T-helper 17 cell (primary cell): ENCODE results near the gene MYO5B. TPM values are rescaled to one million over a fixed set of nuclear protein-coding genes. Genes with fewer than 3 reads are reported as not detected.

Experiments used
- ATAC-seq: fragments of 150-1000 bp; cut with Tn5 transposase; 2 replicates; pipeline ENCODE4 v1.10.0; 2021; ENCODE audit warnings: mild to moderate bottlenecking, moderate library complexity
- DNase-seq, 3 donors: peaks; one replicate each; pipeline versions ENCODE4 v3.0.0 to v3.0.0-alpha.2; 2020 to 2021
- H3K9me3 ChIP-seq: one replicate; pipeline ENCODE4 v1.7.0; 2013; ENCODE audit warnings: low read length, mild to moderate bottlenecking; ENCODE audit not compliant: control insufficient read depth, poor library complexity, severe bottlenecking
- H3K27ac Mint-ChIP-seq: one replicate; pipeline ENCODE4 v1.8.0; 2022; ENCODE audit warnings: mild to moderate bottlenecking, moderate library complexity, mixed read lengths
- H3K27me3 Mint-ChIP-seq: one replicate; pipeline ENCODE4 v1.8.0; 2022; ENCODE audit warnings: mixed read lengths
- H3K36me3 Mint-ChIP-seq: one replicate; pipeline ENCODE4 v1.8.0; 2022; ENCODE audit warnings: low read depth, mixed read lengths
- H3K4me1 Mint-ChIP-seq: one replicate; pipeline ENCODE4 v1.8.0; 2022; ENCODE audit warnings: mild to moderate bottlenecking, mixed read lengths
- H3K4me3 Mint-ChIP-seq: one replicate; pipeline ENCODE4 v1.8.0; 2022; ENCODE audit warnings: mild to moderate bottlenecking, moderate library complexity, mixed read lengths
- total RNA-seq, 4 donors: library from RNA in 2 of 4; stranded (reverse) in 2 of 4; gene quantifications; one replicate each; pipeline ENCODE4 v1.2.3 and lab custom pipeline; 2022 to 2026

The MYO5B gene
- total RNA-seq, 2 donors from 2014 or later: 0.12 TPM; not detected in 1

DNA sequence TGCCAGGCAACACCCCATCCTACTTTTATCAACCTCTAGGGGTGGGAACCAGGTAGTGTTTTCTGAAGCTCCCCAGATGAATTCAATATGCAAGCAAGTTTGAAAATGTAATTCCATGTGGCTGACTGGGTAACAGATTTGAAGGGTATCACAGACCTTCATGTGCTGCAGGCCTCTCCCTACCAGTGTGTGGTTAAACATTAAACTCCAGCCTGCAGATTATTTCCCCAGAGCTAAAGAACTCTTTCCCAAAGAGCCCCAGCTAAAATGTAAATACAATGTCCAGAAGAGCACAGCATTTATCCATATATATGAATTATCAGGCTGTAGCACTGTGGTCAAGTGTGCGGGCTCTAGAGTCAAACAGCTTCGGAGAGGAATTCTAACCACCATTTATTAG, 134.1 kb downstream of the MYO5B start:
- H3K27ac Mint-ChIP-seq: no peak overlapping the region
- H3K9me3 ChIP-seq: no peaks in the 10 kb centered on the region
- H3K36me3 Mint-ChIP-seq: peaks cover 4% of the 10 kb centered on the region
- no peak for DNase-seq
- no peaks in the 10 kb centered on the region for H3K4me1 Mint-ChIP-seq
- peaks cover 74% of the 10 kb centered on the region for H3K27me3 Mint-ChIP-seq
- no peak for ATAC-seq
- H3K4me3 Mint-ChIP-seq: no peak overlapping the region

- H3K27ac Mint-ChIP-seq: no peak overlapping the region
- no peaks in the 10 kb centered on the region for H3K9me3 ChIP-seq
- no peak for ATAC-seq
- peaks cover 4% of the 10 kb centered on the region for H3K36me3 Mint-ChIP-seq
- no peak overlapping the region for H3K4me3 Mint-ChIP-seq
- no peak for DNase-seq
- no peaks in the 10 kb centered on the region for H3K4me1 Mint-ChIP-seq
- peaks cover 67% of the 10 kb centered on the region for H3K27me3 Mint-ChIP-seq
Observed at GRCh38 chr18:50058731-50059130, 136.2 kb downstream of the MYO5B start.

- ATAC-seq (no peak), DNase-seq (no peak)
- Mint-ChIP-seq H3K27ac (no peak overlapping the region), H3K36me3 (peaks cover 4% of the 10 kb centered on the region), H3K4me1 (no peaks in the 10 kb centered on the region), H3K4me3 (no peak overlapping the region), H3K27me3 (peaks cover 54% of the 10 kb centered on the region)
- no peaks in the 10 kb centered on the region for H3K9me3 ChIP-seq
Observed at GRCh38 chr18:50057009-50057408, 137.9 kb downstream of the MYO5B start.

DNA sequence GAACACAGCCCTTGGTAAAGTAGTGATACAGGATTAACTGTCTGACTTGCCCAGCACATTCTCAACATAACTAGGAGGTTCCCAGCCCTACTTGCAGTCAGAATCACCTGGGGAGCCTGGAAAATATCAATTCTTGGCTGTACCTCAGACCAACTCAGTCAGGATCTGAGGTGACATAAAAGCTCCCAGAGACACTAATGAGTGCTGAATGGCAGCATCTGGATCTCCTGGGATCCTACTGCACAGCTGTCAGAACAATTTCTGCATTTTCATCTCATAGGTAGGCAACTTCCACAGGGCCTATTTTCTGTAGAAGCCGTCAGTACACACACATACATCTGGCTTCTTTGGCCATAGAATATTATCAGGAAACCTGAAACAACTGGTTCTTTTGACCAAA, 138.8 kb downstream of the MYO5B start:
- no peaks in the 10 kb centered on the region for H3K4me1 Mint-ChIP-seq
- H3K27ac Mint-ChIP-seq: no peak overlapping the region
- no peaks in the 10 kb centered on the region for H3K9me3 ChIP-seq
- no peak for DNase-seq
- H3K27me3 Mint-ChIP-seq: peaks cover 49% of the 10 kb centered on the region
- no peak overlapping the region for H3K4me3 Mint-ChIP-seq
- ATAC-seq: no peak
- H3K36me3 Mint-ChIP-seq: peaks cover 4% of the 10 kb centered on the region

DNA sequence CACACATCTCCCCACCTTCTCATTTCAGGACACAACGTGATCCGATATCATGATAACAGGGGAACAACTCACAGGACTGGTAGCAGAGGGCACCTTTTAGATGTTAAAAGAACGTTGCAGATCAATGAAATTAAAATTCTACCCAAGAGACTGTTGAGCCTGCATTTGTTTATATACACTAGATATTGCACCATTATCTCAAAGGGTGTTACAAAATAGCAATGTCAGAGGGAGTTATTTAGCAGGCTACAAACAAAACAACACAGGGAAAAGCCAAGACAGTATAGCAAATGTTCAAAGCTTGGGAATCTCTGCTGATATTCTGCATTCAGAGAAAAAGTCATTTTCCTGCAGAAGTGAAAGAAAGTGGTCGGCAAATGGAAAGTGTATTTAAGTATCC, 139.5 kb downstream of the MYO5B start:
- Mint-ChIP-seq H3K4me1 (no peaks in the 10 kb centered on the region), H3K36me3 (peaks cover 4% of the 10 kb centered on the region), H3K27me3 (peaks cover 42% of the 10 kb centered on the region), H3K27ac (no peak overlapping the region), H3K4me3 (no peak overlapping the region)
- no peak for ATAC-seq
- DNase-seq: no peak
- H3K9me3 ChIP-seq: no peaks in the 10 kb centered on the region

GRCh38 chr18:50053111-50053510, 141.8 kb downstream of the MYO5B start:
- no peaks in the 10 kb centered on the region for H3K4me1 Mint-ChIP-seq

GRCh38 chr18:50051288-50051687, 143.7 kb downstream of the MYO5B start:
- Mint-ChIP-seq H3K4me3 (no peak overlapping the region), H3K27me3 (peaks cover 11% of the 10 kb centered on the region)
- no peak for ATAC-seq

More at GRCh38 chr18:50053111-50053510, 141.8 kb downstream of the MYO5B start:
- H3K36me3 Mint-ChIP-seq: no peaks in the 10 kb centered on the region
- no peaks in the 10 kb centered on the region for H3K9me3 ChIP-seq
- DNase-seq: no peak
- no peak overlapping the region for H3K4me3 Mint-ChIP-seq
- ATAC-seq: no peak
- H3K27me3 Mint-ChIP-seq: peaks cover 22% of the 10 kb centered on the region
- no peak overlapping the region for H3K27ac Mint-ChIP-seq

GRCh38 chr18:50045126-50045525, 149.8 kb downstream of the MYO5B start:
- Mint-ChIP-seq H3K36me3 (no peaks in the 10 kb centered on the region), H3K27me3 (peaks cover 35% of the 10 kb centered on the region), H3K27ac (no peak overlapping the region)

More at GRCh38 chr18:50051288-50051687, 143.7 kb downstream of the MYO5B start:
- H3K36me3 Mint-ChIP-seq: no peaks in the 10 kb centered on the region
- DNase-seq: no peak
- no peaks in the 10 kb centered on the region for H3K9me3 ChIP-seq
- H3K4me1 Mint-ChIP-seq: no peaks in the 10 kb centered on the region
- H3K27ac Mint-ChIP-seq: no peak overlapping the region

GRCh38 chr18:50044402-50044801, 150.5 kb downstream of the MYO5B start:
- H3K27me3 Mint-ChIP-seq: peaks cover 39% of the 10 kb centered on the region
- no peak overlapping the region for H3K4me3 Mint-ChIP-seq
- H3K36me3 Mint-ChIP-seq: no peaks in the 10 kb centered on the region
- no peaks in the 10 kb centered on the region for H3K9me3 ChIP-seq
- no peak for DNase-seq
- no peak for ATAC-seq
- H3K4me1 Mint-ChIP-seq: no peaks in the 10 kb centered on the region
- no peak overlapping the region for H3K27ac Mint-ChIP-seq

More at GRCh38 chr18:50045126-50045525, 149.8 kb downstream of the MYO5B start:
- DNase-seq (no peak), ATAC-seq (no peak)
- no peaks in the 10 kb centered on the region for H3K9me3 ChIP-seq
- Mint-ChIP-seq H3K4me1 (no peaks in the 10 kb centered on the region), H3K4me3 (no peak overlapping the region)

GRCh38 chr18:50042611-50043010, 152.3 kb downstream of the MYO5B start:
- Mint-ChIP-seq H3K4me3 (no peak overlapping the region), H3K36me3 (no peaks in the 10 kb centered on the region), H3K27ac (no peak overlapping the region), H3K4me1 (no peaks in the 10 kb centered on the region), H3K27me3 (peaks cover 52% of the 10 kb centered on the region)
- ATAC-seq: no peak
- no peak for DNase-seq
- no peaks in the 10 kb centered on the region for H3K9me3 ChIP-seq

DNA sequence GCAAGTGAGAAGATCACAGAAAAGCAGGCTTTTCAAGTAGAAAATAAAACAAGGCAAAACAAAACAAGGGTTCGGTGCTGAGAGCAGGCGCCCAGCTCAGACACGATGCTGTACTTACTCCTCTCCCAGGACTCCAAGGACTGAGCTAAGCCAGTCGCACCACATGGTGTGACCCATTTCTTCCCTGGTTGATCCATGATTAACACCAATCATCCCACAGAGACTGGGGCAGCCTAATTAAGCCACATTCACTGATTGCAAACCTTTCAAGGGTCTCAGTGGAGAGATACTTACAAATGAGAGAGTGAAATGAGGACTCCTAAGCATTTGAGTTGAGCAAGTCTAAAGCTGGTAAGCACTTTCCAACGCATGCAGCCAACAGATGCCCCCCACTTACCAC, 155.2 kb downstream of the MYO5B start:
- H3K27me3 Mint-ChIP-seq: peaks cover 61% of the 10 kb centered on the region
- peaks cover 2% of the 10 kb centered on the region for H3K36me3 Mint-ChIP-seq
- no peak overlapping the region for H3K27ac Mint-ChIP-seq
- no peaks in the 10 kb centered on the region for H3K4me1 Mint-ChIP-seq
- no peaks in the 10 kb centered on the region for H3K9me3 ChIP-seq
- H3K4me3 Mint-ChIP-seq: no peak overlapping the region
- ATAC-seq: no peak
- DNase-seq: no peak

GRCh38 chr18:50038448-50038847, 156.5 kb downstream of the MYO5B start:
- Mint-ChIP-seq H3K27me3 (peaks cover 67% of the 10 kb centered on the region), H3K27ac (no peak overlapping the region), H3K4me1 (no peaks in the 10 kb centered on the region), H3K4me3 (no peak overlapping the region), H3K36me3 (peaks cover 3% of the 10 kb centered on the region)
- DNase-seq (no peak), ATAC-seq (peak; percentile 33)
- H3K9me3 ChIP-seq: no peaks in the 10 kb centered on the region

DNA sequence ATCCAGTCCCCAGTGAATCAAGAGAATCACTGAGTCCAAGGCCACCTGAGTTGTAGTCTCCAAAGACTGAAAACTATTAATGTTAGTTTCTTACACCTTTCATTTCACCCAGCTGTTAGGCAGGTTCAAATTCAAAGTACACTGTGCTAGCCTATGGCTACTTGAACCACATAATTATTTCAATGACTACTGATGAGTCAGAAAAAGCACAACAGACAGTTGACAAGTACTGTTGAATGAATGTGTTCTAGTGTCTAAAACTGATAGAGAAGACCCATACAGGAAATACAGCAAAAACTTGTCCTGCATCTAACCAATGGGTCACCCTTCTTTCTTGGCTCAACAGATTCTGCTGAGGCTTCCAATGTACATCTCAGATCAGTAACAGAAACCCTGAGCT, 160.9 kb downstream of the MYO5B start:
- ATAC-seq: no peak
- H3K4me1 Mint-ChIP-seq: no peaks in the 10 kb centered on the region
- no peak overlapping the region for H3K4me3 Mint-ChIP-seq
- no peaks in the 10 kb centered on the region for H3K9me3 ChIP-seq
- H3K27me3 Mint-ChIP-seq: peaks cover 69% of the 10 kb centered on the region
- peaks cover 3% of the 10 kb centered on the region for H3K36me3 Mint-ChIP-seq
- DNase-seq: no peak
- H3K27ac Mint-ChIP-seq: no peak overlapping the region

- no peak overlapping the region for H3K4me3 Mint-ChIP-seq
- DNase-seq: no peak
- ATAC-seq: no peak
- no peak overlapping the region for H3K27ac Mint-ChIP-seq
- no peaks in the 10 kb centered on the region for H3K4me1 Mint-ChIP-seq
- no peaks in the 10 kb centered on the region for H3K9me3 ChIP-seq
- peaks cover 67% of the 10 kb centered on the region for H3K27me3 Mint-ChIP-seq
- H3K36me3 Mint-ChIP-seq: peaks cover 3% of the 10 kb centered on the region
Observed at GRCh38 chr18:50033004-50033403, 161.9 kb downstream of the MYO5B start.
